Measurements from ENCODE around the gene B3GNT4. TPM values are rescaled to one million over a fixed set of nuclear protein-coding genes. Genes with fewer than 3 reads are reported as not detected.
"Not testable (repeated sequence)": the region's sequence is repeated elsewhere in the genome, so short reads cannot be mapped to it uniquely, and the experiment has no call there.

Gene B3GNT4
- total RNA-seq, 1 donor from 2014 or later = not detected

DNA sequence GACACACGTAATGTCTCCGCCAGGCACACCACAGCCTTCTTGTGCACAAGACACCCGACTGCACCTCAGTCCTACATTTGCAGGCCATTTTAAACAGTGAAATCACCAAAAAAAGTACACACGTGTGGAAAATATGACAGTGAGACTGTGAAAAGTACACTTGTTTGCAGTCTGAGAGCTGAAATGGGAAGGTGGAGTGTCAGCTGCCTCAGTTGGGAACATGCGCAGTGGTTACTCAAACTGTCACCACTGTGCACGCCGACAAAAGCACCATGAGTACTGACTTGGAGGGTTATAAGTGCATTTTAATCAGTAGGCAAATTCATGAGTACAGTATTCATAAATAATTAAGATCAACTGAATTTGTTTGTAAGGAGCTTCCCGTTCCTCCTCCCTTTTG lies 47.0 kb downstream of the B3GNT4 start:
- intact Hi-C loops (cut with DNase I) = no loop called here
- ATAC-seq (ENCODE audit: poor library complexity) (no peak), DNase-seq (no peak)

- ATAC-seq (ENCODE audit: poor library complexity); intact Hi-C loops (cut with DNase I): not testable (repeated sequence)
These were observed 55.0 kb downstream of the B3GNT4 start for GRCh38 chr12:122258462-122258861.

More at GRCh38 chr12:122258462-122258861, 55.0 kb downstream of the B3GNT4 start:
- DNase-seq = not testable (repeated sequence)

Other genes starting within 250 kb of the B3GNT4 start
- gene BCL7A, start 181.8 kb upstream of the B3GNT4 start, total RNA-seq = 15.1 TPM
- 22.6 TPM for gene MLXIP, start 125.0 kb upstream of the B3GNT4 start, total RNA-seq
- gene IL31, start 29.5 kb upstream of the B3GNT4 start, total RNA-seq = not detected
- 0.81 TPM for gene LRRC43, start 20.6 kb upstream of the B3GNT4 start, total RNA-seq
- gene DIABLO, start 22.3 kb downstream of the B3GNT4 start, total RNA-seq = 27.8 TPM
- 10.2 TPM for gene VPS33A, start 62.8 kb downstream of the B3GNT4 start, total RNA-seq
- 92.5 TPM for gene CLIP1, start 219.0 kb downstream of the B3GNT4 start, total RNA-seq

Data from Right ventricle myocardium superior (tissue), 1 donor.